IMR-90 (cell line): ENCODE data around the gene LRRC8C. TPM values are rescaled to one million over a fixed set of nuclear protein-coding genes. Genes with fewer than 3 reads are reported as not detected.

Source experiments
- ATAC-seq: fragments of 200-7000 bp; cut with Tn5 transposase; 2 replicates; pipeline ENCODE4 v1.9.1; 2020; ENCODE audit warnings: low read depth, mild to moderate bottlenecking, moderate library complexity
- BruUV-seq: library from RNA; stranded (reverse); fragments of 400-500 nt; replicated peaks from 2 replicates; lab custom pipeline; 2021; lab: Mats Ljungman, UMichigan
- CTCF ChIA-PET: fragments of 300-600 bp; formaldehyde crosslinking; extraction: SDS; loops from one replicate; lab custom pipeline; 2021; ENCODE audit warnings: antibody characterized with exemption; lab: Yijun Ruan, JAX
- POLR2A ChIA-PET: fragments of 300-600 bp; sonication (Branson Sonifier 250); formaldehyde crosslinking; loops from one replicate; lab custom pipeline; 2022; ENCODE audit warnings: antibody characterized with exemption; ENCODE audit not compliant: unreplicated experiment; lab: Charles Lee
- DNase-seq: peaks from one replicate; pipeline ENCODE4 v3.0.0; 2013
- H2AFZ ChIP-seq: replicated peaks from 2 replicates; pipeline ENCODE3; 2013; ENCODE audit warnings: low read length, mild to moderate bottlenecking; ENCODE audit not compliant: poor library complexity
- H2AK5ac ChIP-seq: 2 replicates; pipeline ENCODE4 v1.6.1; 2013; ENCODE audit warnings: low read depth, low read length, inconsistent platforms
- H2AK9ac ChIP-seq: replicated peaks from 2 replicates; pipeline ENCODE3; 2013; ENCODE audit warnings: mild to moderate bottlenecking, low read depth, low read length, moderate library complexity; ENCODE audit not compliant: poor library complexity
- H2BK120ac ChIP-seq: 2 replicates; pipeline ENCODE4 v1.6.1; 2013; ENCODE audit warnings: low read depth, low read length, inconsistent platforms
- H2BK15ac ChIP-seq: 3 replicates; pipeline ENCODE4 v1.6.1; 2013; ENCODE audit warnings: low read depth, low read length, inconsistent platforms
- H2BK20ac ChIP-seq: 2 replicates; pipeline ENCODE4 v1.6.1; 2013; ENCODE audit warnings: low read depth, mild to moderate bottlenecking, inconsistent platforms, low read length, moderate library complexity
- H2BK5ac ChIP-seq: 2 replicates; pipeline ENCODE4 v1.6.1; 2013; ENCODE audit warnings: mild to moderate bottlenecking, low read depth, low read length, inconsistent platforms; ENCODE audit not compliant: poor library complexity, severe bottlenecking
- H3K14ac ChIP-seq: replicated peaks from 2 replicates; pipeline ENCODE4 v1.6.1; 2013; ENCODE audit warnings: low read depth, low read length, inconsistent platforms
- H3K18ac ChIP-seq: 2 replicates; pipeline ENCODE4 v1.6.1; 2013; ENCODE audit warnings: low read depth, low read length, control low read depth
- H3K23ac ChIP-seq: 2 replicates; pipeline ENCODE4 v1.6.1; 2013; ENCODE audit warnings: low read depth, low read length, inconsistent platforms
- H3K27ac ChIP-seq: 2 replicates; pipeline ENCODE4 v1.5.1; 2013; ENCODE audit warnings: mild to moderate bottlenecking, control low read depth, low read length; ENCODE audit not compliant: insufficient read depth
- H3K27me3 ChIP-seq: 2 replicates; pipeline ENCODE4 v1.6.1; 2013; ENCODE audit warnings: low read length; ENCODE audit not compliant: control insufficient read depth, insufficient read depth
- H3K36me3 ChIP-seq: 2 replicates; pipeline ENCODE4 v1.6.1; 2013; ENCODE audit warnings: low read length, mixed read lengths; ENCODE audit not compliant: control insufficient read depth, insufficient read depth
- H3K4ac ChIP-seq: 2 replicates; pipeline ENCODE4 v1.6.1; 2013; ENCODE audit warnings: low read depth, low read length, inconsistent platforms
- H3K4me1 ChIP-seq: 2 replicates; pipeline ENCODE4 v1.6.1; 2013; ENCODE audit warnings: low read length, mixed read lengths; ENCODE audit not compliant: control insufficient read depth, insufficient read depth
- H3K4me2 ChIP-seq: 2 replicates; pipeline ENCODE4 v1.6.1; 2013; ENCODE audit warnings: low read depth, mild to moderate bottlenecking, control low read depth, low read length, moderate library complexity
- H3K4me3 ChIP-seq: 2 replicates; pipeline ENCODE4 v1.5.1; 2013; ENCODE audit warnings: low read depth, mild to moderate bottlenecking, control low read depth, low read length, moderate library complexity; ENCODE audit not compliant: insufficient read depth
- H3K56ac ChIP-seq: 2 replicates; pipeline ENCODE4 v1.6.1; 2013; ENCODE audit warnings: low read length, inconsistent platforms; ENCODE audit not compliant: insufficient read depth; ENCODE audit errors: extremely low read depth
- H3K79me1 ChIP-seq, 2 experiments: 2 replicates each; pipeline ENCODE4 v1.6.1; 2013; ENCODE audit warnings: low read length in 2 of 2, inconsistent platforms in 1 of 2, low read depth in 1 of 2
- H3K9ac ChIP-seq: 2 replicates; pipeline ENCODE4 v1.6.1; 2013; ENCODE audit warnings: low read depth, low read length, control low read depth
- H3K9me1 ChIP-seq: 2 replicates; pipeline ENCODE4 v1.6.1; 2013; ENCODE audit warnings: low read length, inconsistent platforms; ENCODE audit not compliant: insufficient read depth
- H3K9me3 ChIP-seq: 2 replicates; pipeline ENCODE4 v1.6.1; 2013; ENCODE audit warnings: low read length; ENCODE audit not compliant: control insufficient read depth, insufficient read depth
- H4K20me1 ChIP-seq: 2 replicates; pipeline ENCODE4 v1.6.1; 2013; ENCODE audit warnings: low read length, inconsistent platforms; ENCODE audit not compliant: insufficient read depth
- H4K5ac ChIP-seq: 2 replicates; pipeline ENCODE4 v1.6.1; 2013; ENCODE audit warnings: mild to moderate bottlenecking, low read depth, low read length, control low read depth
- H4K8ac ChIP-seq, 2 experiments: 2 replicates each; pipeline ENCODE4 v1.6.1; 2013; ENCODE audit warnings: low read depth in 2 of 2, low read length in 2 of 2, control low read depth in 1 of 2, inconsistent platforms in 1 of 2
- H4K91ac ChIP-seq: 2 replicates; pipeline ENCODE4 v1.6.1; 2013; ENCODE audit warnings: low read depth, low read length, inconsistent platforms; ENCODE audit not compliant: insufficient read depth
- NFE2L2 ChIP-seq: fragments of 150-350 bp; IDR thresholded peaks from 2 replicates; pipeline ENCODE4 v1.6.1; 2016; ENCODE audit warnings: low read depth, mild to moderate bottlenecking, low read length
- USF2 ChIP-seq: fragments of 150-350 bp; IDR thresholded peaks from 2 replicates; pipeline ENCODE4 v1.6.1; 2017; ENCODE audit warnings: mild to moderate bottlenecking, antibody characterized with exemption, low read length, low read depth
- WGBS, 2 experiments: methylation state at CpG; one replicate each; pipeline versions ENCODE4 v1.1.5 to v1.1.7; 2013; ENCODE audit warnings: missing lambda C conversion rate in 2 of 2; ENCODE audit not compliant: insufficient read length in 1 of 2; ENCODE audit errors: extremely low coverage in 2 of 2; 5-methylcytosine and 5-hydroxymethylcytosine counted together
- dilution Hi-C: fragments of 300-500 bp; cut with HindIII; formaldehyde crosslinking; loops from one replicate; pipeline ENCODE4 v1.14.3; 2018; ENCODE audit warnings: low sequenced_read_pairs; ENCODE audit not compliant: unreplicated experiment
- in situ Hi-C: fragments of 300-500 bp; cut with MboI; formaldehyde crosslinking; loops from 3 replicates; pipeline ENCODE4 v1.14.3; 2019; ENCODE audit warnings: low sequenced_read_pairs, inconsistent platforms, mixed read lengths
- intact Hi-C: fragments of 100-400 bp; cut with micrococcal nuclease; formaldehyde crosslinking; loops from 2 replicates; pipeline ENCODE4 v1.10.0; 2022
- polyA plus RNA-seq, 3 experiments: library from polyadenylated mRNA; depleted of rRNA; stranded (reverse); fragments of >200 nt; gene quantifications; 2 replicates each; pipeline ENCODE4 v1.2.3, GENCODE V29; 2012; ENCODE audit warnings: low replicate concordance in 1 of 3
- total RNA-seq: library from RNA; depleted of rRNA; stranded (reverse); fragments of >200 nt; gene quantifications from 2 replicates; pipeline ENCODE4 v1.2.3, GENCODE V29; 2012

LRRC8C gene
- total and polyA plus RNA-seq, 2 of the 4 experiments (the other 2 are of a cell fraction), result 6.5 to 12.9 TPM

DNA sequence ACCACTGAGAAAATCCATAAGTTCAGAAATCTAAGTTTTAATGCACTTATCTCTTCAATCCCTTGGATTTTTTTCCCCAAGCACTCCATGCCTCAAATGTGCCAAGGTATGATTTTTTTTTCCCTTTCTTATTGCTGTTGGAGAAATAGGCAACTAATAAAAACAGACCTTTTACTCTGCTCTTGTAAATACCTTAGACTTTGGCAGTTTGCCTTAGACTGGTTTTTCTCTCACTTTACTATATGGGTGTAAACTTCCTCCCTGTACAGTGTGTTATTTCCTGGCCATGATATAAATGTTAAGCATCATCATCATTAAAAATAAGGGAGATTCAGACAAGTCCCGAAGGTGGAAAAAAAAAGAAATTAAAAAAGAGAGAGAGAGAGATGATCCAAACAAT is 65.7 kb downstream of the LRRC8C start:
- Histone ChIP-seq H3K18ac (no peak overlapping the region), H3K27me3 (no peaks in the 10 kb centered on the region), H3K56ac (no peak overlapping the region), H4K8ac (no peak overlapping the region), H2BK15ac (no peak overlapping the region), H2BK5ac (no peak overlapping the region), H2BK20ac (no peak overlapping the region), H2AFZ (no peak overlapping the region), H4K5ac (no peak overlapping the region), H2BK120ac (no peak overlapping the region), H3K4ac (no peak overlapping the region), H3K4me1 (no peaks in the 10 kb centered on the region), H3K9me3 (no peaks in the 10 kb centered on the region), H3K14ac (no peak overlapping the region), H3K4me2 (no peak overlapping the region), H4K20me1 (no peaks in the 10 kb centered on the region), H2AK5ac (no peak overlapping the region), H3K9ac (no peak overlapping the region), H3K27ac (no peak overlapping the region), H4K91ac (no peak overlapping the region), H3K23ac (no peak overlapping the region), H2AK9ac (no peak overlapping the region), H3K36me3 (no peaks in the 10 kb centered on the region), H3K79me1 (peaks cover 28 to 49% of the 10 kb centered on the region in 2 experiments), H3K4me3 (no peak overlapping the region), H3K9me1 (0 out of 2 replicates have a peak, but pooled peaks cover 2% of the 10 kb centered on the region)
- no peak for ATAC-seq
- TF ChIP-seq NFE2L2, result no peak
- TF ChIP-seq USF2, result no peak
- no TSS peak for BruUV-seq
- ChIA-PET CTCF (interaction anchor here (0.9 kb wide), 1 partner anchor 64 kb away, joined by 3 read pairs; no protein-coding TSS in a partner anchor), POLR2A (no interaction called here)
- no CpG with 5 or more reads among the region's 1 CpG for WGBS, 2 experiments
- intact Hi-C loops, result no loop called here
- in situ Hi-C loops, result no loop called here
- DNase-seq, result no peak
- dilution Hi-C loops, result no loop called here
